ENCODE data around the gene RFX2.
"Not testable (repeated sequence)": the region's sequence is repeated elsewhere in the genome, so short reads cannot be mapped to it uniquely, and the experiment has no call there.

RFX2 gene

DNA sequence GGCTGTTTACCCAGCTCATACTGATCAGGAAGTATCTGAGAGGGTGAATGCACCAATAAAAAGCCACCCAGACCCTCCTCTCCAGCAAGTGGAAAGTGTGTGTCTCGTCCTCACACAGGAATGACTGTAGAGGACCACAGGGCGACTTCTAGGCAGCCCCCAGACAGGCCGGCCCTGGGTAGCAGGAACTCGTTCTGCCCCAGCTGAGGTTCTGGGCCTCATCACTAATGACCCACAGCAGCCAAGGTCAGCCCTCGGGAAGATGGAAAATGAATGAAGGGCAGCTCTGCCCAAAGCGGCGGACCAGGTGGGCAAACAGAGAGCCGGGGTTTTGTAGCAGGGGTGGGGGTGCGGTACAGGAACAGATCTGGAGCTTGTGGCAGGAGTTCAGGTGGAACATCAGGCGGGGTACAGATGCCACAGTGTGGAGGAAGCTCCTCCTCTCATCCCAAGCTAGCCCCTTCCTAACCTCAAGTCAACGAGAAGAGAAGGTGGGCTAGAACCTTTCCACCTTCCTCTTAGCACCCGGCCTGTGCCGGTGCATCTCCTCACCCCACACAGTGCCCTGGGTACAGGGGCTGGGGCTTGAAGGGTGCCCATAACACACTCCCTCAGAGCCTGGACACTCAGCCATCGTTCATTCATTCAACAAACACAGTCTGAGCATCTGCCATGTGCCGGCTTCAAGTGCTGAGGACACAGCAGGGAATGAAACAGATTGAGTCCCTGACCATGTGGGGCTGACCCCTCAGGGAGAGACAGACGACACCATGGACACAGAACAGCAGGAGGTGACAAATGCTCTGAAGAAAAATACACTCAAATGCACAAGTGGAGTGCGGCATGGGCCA lies 36.2 kb downstream of the RFX2 start:
- DNase-seq, result no peak

DNA sequence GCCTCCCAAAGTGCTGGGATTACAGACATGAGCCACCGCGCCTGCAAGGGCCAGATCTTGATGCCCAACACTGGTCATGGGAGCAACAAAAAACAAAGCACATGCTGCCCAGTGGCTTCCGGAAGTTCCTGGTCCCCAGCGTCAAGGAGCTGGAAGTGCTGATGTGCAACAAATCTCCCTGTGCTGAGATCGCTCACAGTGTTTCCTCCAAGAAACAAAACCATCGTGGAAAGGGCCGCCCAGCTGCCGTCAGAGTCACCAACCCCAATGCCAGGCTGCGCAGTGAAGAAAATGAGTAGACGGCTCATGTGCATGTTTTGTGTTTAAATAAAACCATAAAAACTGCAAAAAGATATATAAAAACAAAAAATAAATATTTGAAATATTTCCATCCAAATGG lies 37.1 kb downstream of the RFX2 start:
- DNase-seq, result not testable (repeated sequence)

DNA sequence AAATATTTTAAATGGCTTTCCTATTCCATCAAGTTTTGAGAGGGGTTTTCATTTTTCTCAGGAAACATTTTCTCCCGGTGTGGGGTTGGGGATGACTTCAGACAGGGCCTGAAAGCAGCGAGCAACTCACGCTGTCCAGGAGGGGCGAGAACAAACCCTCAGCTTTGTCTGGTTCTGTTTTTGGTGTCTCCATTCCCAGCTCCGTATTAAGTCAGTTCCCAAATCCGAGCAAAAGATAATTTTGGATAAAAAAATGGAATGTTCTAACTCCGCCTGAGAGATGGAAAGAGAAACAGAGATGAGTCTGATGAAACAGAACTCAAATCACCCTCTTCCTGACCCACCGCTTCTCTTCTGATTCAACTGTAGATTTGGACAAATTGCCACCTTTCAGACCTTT lies 38.4 kb downstream of the RFX2 start:
- no peak for DNase-seq

DNA sequence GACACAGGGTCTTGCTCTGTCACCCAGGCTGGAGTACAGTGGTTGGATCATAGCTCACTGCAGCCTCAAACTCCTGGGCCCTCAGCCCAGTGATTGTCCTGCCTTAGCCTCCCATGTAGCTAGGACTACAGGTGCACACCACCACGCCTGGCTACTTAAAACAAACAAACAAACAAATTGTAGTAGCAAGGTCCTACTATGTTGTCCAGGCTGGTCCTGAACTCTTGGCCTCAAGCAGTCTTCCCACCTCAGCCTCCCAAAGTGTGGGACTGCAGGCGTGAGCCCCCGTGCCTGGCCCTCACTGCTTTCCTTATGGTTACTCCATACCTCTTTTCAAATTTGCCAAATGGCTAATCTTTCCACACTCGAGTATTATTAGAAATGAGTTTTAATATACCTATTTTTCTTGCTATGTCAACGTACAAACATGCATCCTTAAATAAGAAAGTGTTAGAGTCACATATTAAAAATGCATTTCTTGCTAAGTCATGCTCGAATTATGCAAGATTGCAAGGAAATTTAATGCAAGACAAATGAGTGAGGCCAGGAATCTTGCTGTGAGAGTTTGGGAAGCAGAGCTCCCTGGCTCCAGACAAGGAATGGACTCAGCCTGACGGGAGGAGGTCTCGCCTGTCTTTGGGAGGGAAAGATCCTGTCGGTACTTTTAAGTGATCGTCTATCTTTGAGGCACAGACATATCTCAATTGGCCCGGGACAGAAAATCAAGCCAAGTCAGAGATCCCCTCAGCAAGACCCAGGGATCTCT lies 39.4 kb downstream of the RFX2 start:
- no peak for DNase-seq

DNA sequence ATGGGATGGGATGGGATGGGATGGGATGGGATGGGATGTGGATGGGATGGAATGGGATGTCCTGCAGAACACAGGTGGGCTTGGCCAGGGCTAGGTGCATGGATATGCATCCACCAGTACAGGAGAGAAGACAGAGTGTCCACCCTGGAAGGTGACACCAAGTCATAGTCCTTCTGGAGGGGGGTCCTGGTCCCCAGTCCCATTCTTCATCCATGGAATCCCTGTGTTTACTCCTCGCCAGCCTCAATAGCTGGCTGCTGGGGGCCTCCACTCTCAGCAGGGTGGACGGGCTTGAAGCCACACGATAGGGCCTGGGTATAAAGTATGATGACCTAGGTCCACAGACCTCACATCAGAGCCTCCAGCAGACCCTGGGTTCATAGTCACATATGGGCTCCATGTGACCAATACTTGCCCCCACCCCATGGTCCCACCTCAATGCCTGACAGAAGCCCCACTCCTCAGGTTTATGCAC lies 40.1 kb downstream of the RFX2 start:
- DNase-seq, result no peak

DNA sequence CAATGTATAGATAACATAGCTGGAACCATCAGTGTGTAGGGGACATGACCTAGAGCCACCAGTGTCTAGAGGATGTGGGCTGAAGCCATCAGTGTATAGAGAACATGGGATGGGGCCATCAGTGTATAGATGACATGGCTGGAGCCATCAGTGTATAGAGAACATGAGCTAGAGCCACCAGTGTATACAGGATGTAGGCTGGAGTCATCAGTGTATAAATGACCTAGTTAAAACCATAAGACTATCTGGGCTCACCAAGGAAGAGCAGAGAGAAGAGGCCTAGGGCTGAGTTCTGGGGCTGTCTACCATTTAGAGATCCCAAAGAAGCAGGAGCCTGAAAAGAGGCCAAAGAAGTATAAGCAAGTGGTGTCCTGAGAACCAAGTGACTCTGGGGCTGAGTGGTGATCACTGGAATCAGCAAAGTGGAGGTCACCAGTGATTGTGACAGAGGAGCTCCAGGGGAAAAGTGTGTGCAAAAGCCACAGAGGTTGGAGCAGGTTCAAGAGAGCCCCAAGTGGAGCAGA lies 41.0 kb downstream of the RFX2 start:
- no peak for DNase-seq

DNA sequence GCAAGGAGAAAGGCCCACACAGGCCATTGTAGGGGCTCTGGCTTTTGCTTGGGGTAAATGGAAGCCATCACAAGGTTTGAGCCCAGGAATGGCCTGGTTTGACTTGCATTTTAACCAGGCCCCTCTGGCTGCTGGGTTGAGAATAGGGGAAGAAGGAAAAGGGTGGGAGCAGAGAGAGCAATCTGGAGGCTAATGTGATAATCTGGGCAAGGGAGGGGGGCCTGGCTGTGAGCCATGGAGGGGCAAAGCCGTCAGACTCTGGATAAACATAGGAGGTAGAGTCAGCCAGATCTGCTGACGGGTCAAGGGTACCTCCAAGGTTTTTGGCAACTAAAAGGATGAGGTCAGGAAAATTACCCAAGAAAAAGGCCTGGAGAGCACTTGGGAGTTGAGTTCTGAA lies 41.6 kb downstream of the RFX2 start:
- DNase-seq, result no peak

DNA sequence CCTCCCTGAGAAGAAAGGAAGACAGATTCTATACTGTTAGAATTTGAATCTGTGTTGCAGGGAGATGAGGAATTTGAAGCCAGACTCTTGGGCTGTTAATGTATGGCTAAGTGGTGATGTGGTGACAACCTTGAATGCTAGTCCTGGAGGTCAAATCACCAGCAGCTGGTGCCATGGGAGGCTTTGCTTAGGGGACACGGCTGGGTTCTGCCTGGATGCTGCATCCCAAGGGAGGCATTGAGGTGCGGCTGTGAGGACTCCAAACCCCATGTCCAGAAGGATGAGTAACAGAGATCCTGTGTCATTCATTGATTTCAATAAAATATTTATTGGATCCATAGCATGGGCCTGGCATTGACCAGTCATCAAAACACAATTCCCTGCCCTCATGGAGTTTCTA lies 42.3 kb downstream of the RFX2 start:
- DNase-seq, result no peak

DNA sequence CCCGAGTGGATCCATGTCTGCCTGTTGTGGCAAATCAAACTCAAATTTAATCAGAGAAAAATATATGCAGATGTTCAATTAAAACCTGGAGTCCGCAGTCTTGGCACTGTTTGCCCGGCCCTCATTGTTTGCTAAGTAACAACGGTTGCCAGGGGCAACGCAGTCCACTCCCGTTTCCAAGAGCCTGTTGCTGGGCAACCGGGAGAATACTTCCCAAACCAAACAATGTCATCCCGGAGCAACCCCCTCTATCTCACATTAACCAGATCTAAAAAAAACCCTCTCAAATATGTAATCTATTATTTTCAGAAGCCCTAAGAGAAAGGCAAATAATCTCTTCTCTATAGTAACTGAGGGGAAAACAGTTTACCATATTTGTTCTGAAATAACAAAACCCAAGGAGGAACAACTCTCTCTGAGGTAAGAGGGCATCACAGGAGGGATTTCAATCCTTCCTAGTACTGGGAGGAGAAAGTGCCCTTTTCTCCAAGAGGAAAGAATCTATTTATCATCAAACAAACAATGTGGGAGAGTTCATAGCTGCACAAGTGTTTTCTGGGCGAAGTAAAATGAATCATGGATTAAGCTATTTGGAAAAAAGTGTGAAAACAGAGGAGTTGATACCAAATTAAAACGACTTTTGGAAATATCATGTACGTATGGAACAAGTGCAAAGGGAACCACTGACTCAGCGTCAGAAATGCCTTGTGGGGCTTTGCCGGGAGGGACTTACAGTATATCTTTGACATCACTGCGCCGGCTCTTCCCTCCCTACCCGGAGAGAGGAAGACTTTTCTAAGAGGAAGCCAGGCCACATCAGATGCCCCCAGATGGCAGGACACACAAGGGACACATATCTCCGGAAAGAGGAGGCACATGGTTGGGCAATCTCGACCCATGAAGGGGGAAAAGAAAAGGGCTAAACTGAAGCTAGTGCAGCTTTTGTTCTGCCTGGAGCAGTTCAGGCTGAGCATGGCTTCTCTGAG lies 43.3 kb downstream of the RFX2 start:
- DNase-seq, result no peak

DNA sequence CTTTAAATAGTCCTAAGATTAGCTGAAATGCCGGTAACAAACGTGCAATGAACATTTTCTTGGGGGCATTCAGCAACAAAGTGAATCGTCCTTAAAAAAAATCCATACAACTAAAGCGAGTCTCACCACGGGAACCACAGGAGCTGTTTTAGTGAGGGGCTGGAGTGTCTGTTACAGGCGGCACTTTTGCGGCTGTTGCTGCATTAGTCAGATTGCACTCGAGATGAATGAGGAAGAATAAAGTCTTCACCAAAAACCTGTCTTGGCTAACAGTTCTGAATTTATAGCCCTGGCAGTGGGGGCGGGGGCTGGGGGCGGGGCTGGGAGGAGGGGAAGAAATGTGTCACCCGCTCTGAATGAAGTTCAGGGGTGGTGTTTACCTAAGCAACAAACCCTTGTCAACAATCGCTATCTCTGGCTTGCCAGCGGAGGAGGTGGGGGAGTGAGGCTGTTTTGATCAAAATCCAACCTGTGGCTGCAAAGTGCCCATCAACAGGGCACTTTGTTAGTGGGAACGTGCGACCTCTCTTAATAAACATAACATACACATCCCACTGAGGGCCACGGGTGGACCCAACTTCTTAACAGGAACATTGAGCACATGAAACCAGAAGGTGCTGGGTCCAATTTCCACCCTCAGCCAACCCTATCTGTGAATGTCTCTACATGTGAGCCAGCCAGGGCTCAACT lies 44.5 kb downstream of the RFX2 start:
- no peak for DNase-seq

DNA sequence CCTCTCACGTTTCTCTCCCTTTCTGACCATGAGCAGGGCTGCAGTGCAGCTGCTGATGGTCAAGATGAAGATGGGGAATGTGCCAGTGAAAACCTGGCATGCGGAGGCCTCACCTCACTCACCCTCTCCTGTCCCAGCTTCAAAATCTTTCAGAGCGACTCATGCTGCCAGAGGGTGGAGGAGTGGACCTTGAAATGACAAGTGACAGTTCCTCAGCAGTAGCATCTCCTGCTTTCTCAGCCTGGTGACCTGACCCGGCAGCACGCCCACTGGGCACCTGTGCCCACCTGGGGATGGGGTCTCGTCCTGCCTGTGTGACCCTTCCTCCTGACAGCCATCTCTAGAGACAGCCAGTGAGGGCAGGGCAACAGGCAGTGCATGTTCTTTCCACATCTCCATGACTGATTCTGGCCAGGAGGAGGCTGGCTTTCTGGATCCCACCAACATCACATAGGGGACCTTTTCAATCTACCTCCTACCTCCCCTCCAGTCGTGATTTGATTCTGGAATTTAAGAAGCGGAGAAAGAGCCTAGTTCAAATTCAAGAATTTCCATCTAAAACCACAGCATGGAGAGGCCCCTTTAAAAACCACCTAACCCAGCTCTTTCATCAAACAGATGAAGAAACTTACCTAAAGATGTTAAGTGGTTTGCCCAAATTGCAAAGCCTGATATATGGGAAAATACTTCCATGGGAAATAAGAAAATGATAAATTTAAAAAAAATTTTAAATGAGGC lies 45.8 kb downstream of the RFX2 start:
- DNase-seq, result no peak

DNA sequence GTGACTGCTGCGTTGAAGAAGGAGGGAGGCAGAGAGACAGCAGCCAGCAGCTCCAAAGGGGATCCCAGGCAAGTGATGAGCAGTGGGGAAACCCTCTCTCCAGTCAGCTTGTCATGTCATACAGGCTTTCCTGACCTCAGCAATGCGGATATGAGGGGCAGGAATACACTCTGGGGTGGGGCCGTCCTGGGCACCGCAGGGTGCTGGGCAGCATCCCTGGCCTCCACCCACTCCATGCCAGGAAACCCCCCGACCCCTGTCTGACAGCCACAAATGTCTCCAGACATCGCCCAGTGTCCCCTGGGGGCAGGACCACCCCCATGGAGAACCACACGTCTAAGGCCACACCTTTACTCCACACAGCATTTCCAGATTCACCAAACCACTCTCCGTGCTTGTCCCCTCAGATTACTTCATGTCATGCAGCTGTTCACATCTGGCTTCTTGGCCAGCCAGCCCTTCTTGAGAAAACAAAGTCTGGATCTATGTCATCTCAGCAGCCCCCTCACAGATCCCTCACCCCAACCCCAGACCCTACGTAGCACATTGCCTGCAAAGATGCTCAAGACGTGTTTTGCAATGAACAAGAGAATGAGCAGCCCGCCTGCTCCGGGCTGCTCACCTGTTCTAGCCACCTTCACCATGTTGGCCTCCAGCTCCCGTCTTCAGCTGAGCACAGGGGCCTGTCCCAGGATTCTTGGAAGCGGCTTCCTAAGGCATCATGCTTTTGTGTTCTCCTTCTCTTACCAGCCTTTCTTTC lies 46.5 kb downstream of the RFX2 start:
- no peak for DNase-seq

DNA sequence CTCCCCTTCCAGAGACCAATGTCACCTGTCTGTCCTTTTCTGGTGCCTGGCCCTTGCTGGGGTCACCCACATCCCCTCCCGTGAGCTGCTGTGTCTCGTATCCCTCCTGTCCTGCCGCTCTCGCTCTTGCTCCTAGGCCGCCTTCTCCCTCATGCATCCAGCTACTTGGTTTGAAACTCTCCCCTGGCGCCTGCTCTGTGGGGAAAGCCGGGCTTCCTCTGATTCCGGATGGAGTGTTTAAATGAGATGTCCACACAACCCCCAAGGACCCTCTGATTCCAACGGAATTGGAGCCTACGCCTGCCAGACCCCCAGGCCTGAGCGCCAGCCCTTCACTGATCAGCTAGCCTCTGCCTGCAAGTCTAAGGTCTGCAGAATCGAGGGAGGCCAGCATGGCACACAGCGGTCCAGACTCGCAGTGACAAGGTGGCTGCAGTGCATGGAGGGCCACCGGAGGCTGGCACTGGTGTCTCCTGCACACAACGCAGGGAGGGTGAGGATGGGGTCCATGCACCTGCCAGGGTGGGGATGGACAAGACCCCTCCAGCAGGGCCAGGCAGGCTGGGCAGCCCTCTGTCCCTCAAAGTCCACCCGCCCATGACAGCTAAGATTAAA lies 47.2 kb downstream of the RFX2 start:
- DNase-seq, result no peak

DNA sequence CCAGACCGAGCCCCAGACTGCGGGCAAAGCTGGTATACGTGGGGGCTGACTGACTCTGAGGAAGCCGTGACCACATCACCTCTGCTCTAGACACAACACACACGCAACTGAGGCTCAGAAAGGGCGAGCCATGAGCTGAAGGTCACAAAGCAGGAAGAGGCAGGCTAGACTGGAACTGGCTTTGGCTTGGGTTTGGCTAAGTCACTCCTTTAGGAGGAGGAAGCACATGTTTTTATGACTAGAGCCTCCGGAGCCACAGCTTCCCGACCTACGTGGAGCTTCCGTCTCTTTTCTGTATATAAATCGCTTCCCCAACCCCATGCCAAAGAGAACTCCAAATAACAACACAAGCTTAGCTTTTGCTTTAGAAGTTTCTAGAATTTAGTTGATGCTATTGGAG lies 48.0 kb downstream of the RFX2 start:
- no peak for DNase-seq

DNA sequence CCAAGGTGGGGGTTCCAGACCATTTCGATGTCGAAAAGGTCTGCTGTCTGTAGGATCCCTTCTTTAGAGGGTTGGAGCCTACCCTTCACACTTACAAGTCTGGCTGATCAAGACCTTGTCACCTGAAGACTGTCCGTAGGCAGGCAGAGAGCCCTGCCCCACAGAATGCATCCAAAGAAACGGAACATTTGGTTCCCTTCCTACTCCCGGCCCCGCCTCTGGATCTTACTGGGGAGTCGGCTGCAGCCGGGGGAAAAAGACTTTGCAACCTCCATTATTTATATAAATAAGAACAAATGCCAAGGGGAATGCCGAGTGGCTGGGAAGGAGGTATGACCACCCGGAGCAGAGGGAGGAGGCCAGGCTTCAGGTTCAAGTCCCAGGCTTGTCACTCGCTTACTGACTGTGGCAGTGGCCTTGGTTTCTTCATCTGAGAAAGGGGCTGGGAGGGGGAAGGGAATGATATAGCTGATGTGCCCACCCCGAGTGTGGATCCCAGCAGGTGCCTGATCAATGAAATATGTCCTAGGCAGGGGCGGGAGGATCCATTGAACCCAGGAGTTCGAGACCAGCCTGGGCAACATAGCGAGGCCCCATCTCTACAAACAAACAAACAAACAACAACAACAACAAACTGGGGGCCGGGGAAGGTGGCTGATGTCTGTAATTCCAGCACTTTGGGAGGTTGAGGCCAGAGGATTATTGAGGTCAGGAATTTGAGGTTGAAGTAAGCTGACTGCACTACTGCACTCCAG lies 48.7 kb downstream of the RFX2 start:
- no peak for DNase-seq

DNA sequence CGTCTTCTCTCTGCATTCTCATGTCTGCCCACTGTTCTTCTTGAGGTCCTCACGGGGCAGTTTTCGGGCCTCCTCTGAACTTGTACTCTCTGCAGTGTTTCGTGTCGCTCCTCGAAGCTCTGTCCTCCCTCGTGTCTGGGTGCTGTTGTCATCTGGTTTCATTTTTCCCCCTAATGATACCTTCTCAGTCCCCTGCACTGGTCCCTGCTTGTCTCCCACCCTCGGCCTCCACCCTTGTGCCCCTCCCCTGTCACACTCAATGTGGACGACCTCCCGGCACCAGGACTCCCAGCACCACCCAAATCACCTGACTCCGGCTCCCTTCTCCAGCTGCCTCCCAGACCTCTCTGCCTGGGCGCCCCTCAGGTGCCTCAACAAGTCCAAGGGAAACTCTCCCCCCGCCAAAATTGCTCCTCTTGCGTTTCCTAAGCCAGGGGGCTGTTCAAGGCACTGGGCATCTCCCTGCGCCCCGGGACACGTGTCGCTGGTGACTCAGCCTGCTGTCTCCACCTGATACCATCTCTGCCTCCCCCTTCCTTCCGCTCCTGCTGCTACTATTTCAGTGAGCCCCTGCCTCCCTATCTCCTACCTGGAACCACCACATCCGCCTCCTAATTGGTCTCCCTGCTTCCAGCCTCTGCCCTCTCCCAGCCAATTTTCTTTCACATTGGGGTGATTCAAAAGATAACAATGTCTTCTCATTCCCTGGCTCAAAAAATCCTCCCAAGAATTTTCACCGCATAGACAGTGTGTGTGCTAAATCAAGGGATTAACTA lies 49.5 kb downstream of the RFX2 start:
- no peak for DNase-seq

DNA sequence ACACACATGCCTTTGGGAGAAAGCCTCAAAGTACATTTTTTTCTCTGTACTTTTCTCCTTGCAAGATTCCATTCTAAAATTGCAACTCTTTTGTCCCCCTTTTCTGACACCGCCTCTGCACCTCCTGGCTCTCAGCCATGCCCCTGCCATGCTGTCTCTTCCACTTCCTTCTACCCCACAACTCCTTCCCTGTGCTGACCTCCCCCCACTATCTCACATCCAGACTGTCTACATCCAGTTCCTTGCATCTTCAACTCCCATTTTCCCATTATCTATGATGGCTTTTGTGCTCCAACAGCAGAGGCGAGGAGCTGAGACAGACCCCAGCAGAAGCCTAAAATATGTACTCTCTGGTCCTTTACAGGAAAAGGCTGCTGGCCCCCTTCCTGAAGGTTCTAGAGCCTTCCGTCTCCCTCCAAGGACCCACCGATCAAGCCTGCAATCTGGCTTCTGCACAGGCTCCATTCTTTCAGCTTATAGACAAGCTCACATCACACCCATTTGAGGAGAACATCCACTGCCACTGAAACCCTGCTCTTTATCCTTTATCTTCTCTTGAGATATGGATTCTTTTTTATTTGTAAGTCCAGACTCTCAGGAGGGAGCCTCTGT lies 50.2 kb downstream of the RFX2 start:
- no peak for DNase-seq

DNA sequence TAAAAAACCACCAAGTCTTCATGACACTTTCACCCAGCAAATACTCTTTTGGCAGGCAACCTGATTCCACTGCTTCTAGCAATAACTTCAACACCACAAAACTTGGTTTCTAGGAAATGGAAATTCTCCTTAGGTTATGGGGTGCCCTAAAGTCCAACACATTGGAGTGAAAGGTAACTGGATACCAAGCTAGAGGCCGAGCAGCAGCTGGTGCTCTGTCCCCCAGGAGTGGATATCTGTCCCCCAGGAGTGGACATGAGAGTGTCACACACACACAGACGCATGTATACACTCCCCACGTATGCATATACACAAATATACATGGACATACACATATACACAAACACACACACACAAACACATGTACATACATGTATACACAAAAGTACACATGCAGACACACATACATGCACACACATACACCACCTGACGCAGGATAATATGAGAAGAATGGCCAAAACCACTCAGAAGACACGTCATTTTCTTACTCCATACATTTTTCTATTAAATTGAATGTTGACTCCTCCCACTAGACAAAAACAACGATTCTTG lies 50.8 kb downstream of the RFX2 start:
- DNase-seq, result no peak

Data from RPMI8226 (cell line).